ENCODE results near the gene GOLGA6L26.
A peak's percentile ranks its signal among the peaks of the same experiment; 100 is the strongest.
"Not testable (repeated sequence)": the region's sequence is repeated elsewhere in the genome, so short reads cannot be mapped to it uniquely, and the experiment has no call there.

The GOLGA6L26 gene

GRCh38 chr15:23334096-23334495 is at the start of gene GOLGA6L26:
Gene GOLGA6L26 (minus strand): TSS chr15:23334196. CDS start chr15:23334135, 61 bp downstream.
- not testable (repeated sequence) for DNase-seq (ENCODE audit: low read depth)

- DNase-seq (ENCODE audit: low read depth) = not testable (repeated sequence)
Observed at GRCh38 chr15:23381192-23381591, 47.2 kb upstream of the GOLGA6L26 start.

GRCh38 chr15:23380700-23381099 is 46.7 kb upstream of the GOLGA6L26 start:
- not testable (repeated sequence) for DNase-seq (ENCODE audit: low read depth)

GRCh38 chr15:23378946-23379345 is 45.0 kb upstream of the GOLGA6L26 start:
- not testable (repeated sequence) for DNase-seq (ENCODE audit: low read depth)

- DNase-seq (ENCODE audit: low read depth) = not testable (repeated sequence)
Observed at GRCh38 chr15:23374226-23374625, 40.2 kb upstream of the GOLGA6L26 start.

GRCh38 chr15:23372891-23373600 is 39.0 kb upstream of the GOLGA6L26 start:
- DNase-seq (ENCODE audit: low read depth) = not testable (repeated sequence)

- no peak for DNase-seq (ENCODE audit: low read depth)
Observed at GRCh38 chr15:23372284-23372683, 38.3 kb upstream of the GOLGA6L26 start.

GRCh38 chr15:23371868-23372267 is 37.9 kb upstream of the GOLGA6L26 start:
- not testable (repeated sequence) for DNase-seq (ENCODE audit: low read depth)

- not testable (repeated sequence) for DNase-seq (ENCODE audit: low read depth)
Observed at GRCh38 chr15:23371134-23371533, 37.1 kb upstream of the GOLGA6L26 start.

- DNase-seq (ENCODE audit: low read depth) = no peak
Observed at GRCh38 chr15:23370578-23370977, 36.6 kb upstream of the GOLGA6L26 start.

GRCh38 chr15:23364261-23364660 is 30.3 kb upstream of the GOLGA6L26 start:
- not testable (repeated sequence) for DNase-seq (ENCODE audit: low read depth)

GRCh38 chr15:23362622-23363021 is 28.6 kb upstream of the GOLGA6L26 start:
- DNase-seq (ENCODE audit: low read depth) = not testable (repeated sequence)

- DNase-seq (ENCODE audit: low read depth) = not testable (repeated sequence)
Observed at GRCh38 chr15:23354448-23354847, 20.5 kb upstream of the GOLGA6L26 start, which contains the start of gene GOLGA8S. Gene GOLGA8S (plus strand): TSS chr15:23354748. CDS start chr15:23354810, 62 bp downstream.

- DNase-seq (ENCODE audit: low read depth) = not testable (repeated sequence)
Observed at GRCh38 chr15:23311233-23311632, 22.8 kb downstream of the GOLGA6L26 start.

- not testable (repeated sequence) for DNase-seq (ENCODE audit: low read depth)
Observed at GRCh38 chr15:23305921-23306320, 28.1 kb downstream of the GOLGA6L26 start.

GRCh38 chr15:23304805-23305204 is 29.2 kb downstream of the GOLGA6L26 start:
- DNase-seq (ENCODE audit: low read depth) = not testable (repeated sequence)

- DNase-seq (ENCODE audit: low read depth) = peak; percentile 0
Observed at GRCh38 chr15:23304267-23304666, 29.7 kb downstream of the GOLGA6L26 start.

GRCh38 chr15:23303654-23304053 is 30.3 kb downstream of the GOLGA6L26 start:
- DNase-seq (ENCODE audit: low read depth) = peak; percentile 41

GRCh38 chr15:23303246-23303645 is 30.8 kb downstream of the GOLGA6L26 start:
- DNase-seq (ENCODE audit: low read depth) = not testable (repeated sequence)

Measured in EH (cell line).